ENCODE results near the gene TAOK2. TPM values are rescaled to one million over a fixed set of nuclear protein-coding genes. Genes with fewer than 3 reads are reported as not detected.
A peak's percentile ranks its signal among the peaks of the same experiment; 100 is the strongest.

The TAOK2 gene
- total and polyA plus RNA-seq, 2 of the 13 experiments (the other 11 are each of a cell fraction or from before 2014, with no cell fraction given) = 17.4 to 43.2 TPM

DNA sequence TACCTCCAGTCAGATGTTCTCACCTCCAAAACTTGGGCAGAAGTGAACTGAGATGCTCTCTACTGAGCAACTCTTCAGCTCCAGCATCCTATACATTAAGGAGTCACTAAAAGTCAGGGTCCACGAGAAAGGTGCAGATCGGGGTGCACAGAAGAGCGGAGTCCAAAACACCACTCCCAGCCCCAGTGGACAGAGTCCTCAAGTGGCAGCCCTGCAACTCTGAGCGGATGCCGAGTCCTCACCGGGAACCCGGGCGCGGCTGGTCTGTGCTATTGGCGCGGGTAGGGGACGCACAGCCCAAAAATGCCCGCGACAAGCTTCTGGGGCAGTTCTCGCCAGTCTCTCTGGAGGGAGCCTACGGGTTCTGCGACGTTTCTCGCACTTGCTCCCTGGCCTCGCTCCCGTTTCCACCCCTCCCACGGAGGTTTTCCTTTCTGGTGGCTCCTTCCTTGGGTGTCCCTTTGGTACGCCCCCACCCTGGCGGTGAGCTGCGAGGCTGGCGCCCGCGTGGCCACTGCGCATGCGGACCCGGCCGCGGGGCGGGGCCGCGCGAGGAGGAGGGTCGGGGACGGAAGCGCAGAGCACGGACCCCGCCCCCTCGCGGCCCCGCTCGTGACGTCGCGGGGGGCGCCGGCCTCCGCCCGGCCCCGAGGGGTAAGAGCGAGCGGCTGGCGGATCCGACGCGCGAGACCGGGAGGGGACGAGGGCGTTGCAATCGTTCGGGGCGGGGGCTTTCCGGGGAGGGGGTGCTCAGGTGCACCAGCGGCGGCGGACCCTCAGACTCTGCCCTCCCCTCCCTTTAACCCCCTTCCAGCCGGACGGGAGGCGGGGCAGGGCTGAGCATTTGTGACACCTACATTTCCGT is 12.0 kb upstream of the TAOK2 start, which contains the start of gene TMEM219 (continued):
- TF ChIP-seq, protein P1, sequence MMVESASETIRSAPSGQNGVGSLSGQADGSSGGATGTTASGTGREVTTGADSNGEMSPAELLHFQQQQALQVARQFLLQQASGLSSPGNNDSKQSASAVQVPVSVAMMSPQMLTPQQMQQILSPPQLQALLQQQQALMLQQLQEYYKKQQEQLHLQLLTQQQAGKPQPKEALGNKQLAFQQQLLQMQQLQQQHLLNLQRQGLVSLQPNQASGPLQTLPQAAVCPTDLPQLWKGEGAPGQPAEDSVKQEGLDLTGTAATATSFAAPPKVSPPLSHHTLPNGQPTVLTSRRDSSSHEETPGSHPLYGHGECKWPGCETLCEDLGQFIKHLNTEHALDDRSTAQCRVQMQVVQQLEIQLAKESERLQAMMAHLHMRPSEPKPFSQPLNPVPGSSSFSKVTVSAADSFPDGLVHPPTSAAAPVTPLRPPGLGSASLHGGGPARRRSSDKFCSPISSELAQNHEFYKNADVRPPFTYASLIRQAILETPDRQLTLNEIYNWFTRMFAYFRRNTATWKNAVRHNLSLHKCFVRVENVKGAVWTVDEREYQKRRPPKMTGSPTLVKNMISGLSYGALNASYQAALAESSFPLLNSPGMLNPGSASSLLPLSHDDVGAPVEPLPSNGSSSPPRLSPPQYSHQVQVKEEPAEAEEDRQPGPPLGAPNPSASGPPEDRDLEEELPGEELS (CRISPR knock-in tag; IDR thresholded peaks at IDR 0.05) = 0 out of 2 replicates have a peak, but pooled peaks have one; percentile 31
- TF ChIP-seq EED (CRISPR knock-in tag; IDR thresholded peaks at IDR 0.05) (peak; percentile 19), RFX5 (IDR thresholded peaks at IDR 0.05; ENCODE audit: low read depth, low read length) (no peak), FOSL2 (CRISPR knock-in tag; IDR thresholded peaks at IDR 0.05) (no peak), ERF (CRISPR knock-in tag; IDR thresholded peaks at IDR 0.05) (peak; percentile 89), SMARCC2 (IDR thresholded peaks at IDR 0.05) (no peak), ZNF33A (CRISPR knock-in tag; IDR thresholded peaks at IDR 0.05; ENCODE audit: borderline replicate concordance) (no peak), ZNF263 (CRISPR knock-in tag; IDR thresholded peaks at IDR 0.05) (peak; percentile 55; the same call in 1 of the 2 replicates), PHF21A (CRISPR knock-in tag; IDR thresholded peaks at IDR 0.05) (peak; percentile 57; the same call in 1 of the 2 replicates), CREM (IDR thresholded peaks at IDR 0.05) (peak; percentile 16; the same call in 1 of the 2 replicates), CREM (CRISPR knock-in tag; IDR thresholded peaks at IDR 0.05) (no peak), SCMH1 (CRISPR knock-in tag; IDR thresholded peaks at IDR 0.05; ENCODE audit: borderline replicate concordance) (no peak), KDM4B (CRISPR knock-in tag; IDR thresholded peaks at IDR 0.05) (no peak), CC2D1A (CRISPR knock-in tag; IDR thresholded peaks at IDR 0.05) (no peak), ZNF224 (CRISPR knock-in tag; IDR thresholded peaks at IDR 0.05) (0 out of 2 replicates have a peak, but pooled peaks have one; percentile 4), PAWR (CRISPR knock-in tag; IDR thresholded peaks at IDR 0.05; ENCODE audit: borderline replicate concordance) (0 out of 2 replicates have a peak, but pooled peaks have one; percentile 37), NCOA2 (CRISPR knock-in tag; IDR thresholded peaks at IDR 0.05) (peak; percentile 51), ADNP (CRISPR knock-in tag; IDR thresholded peaks at IDR 0.05) (no peak)
- TF ChIP-seq, protein P2, sequence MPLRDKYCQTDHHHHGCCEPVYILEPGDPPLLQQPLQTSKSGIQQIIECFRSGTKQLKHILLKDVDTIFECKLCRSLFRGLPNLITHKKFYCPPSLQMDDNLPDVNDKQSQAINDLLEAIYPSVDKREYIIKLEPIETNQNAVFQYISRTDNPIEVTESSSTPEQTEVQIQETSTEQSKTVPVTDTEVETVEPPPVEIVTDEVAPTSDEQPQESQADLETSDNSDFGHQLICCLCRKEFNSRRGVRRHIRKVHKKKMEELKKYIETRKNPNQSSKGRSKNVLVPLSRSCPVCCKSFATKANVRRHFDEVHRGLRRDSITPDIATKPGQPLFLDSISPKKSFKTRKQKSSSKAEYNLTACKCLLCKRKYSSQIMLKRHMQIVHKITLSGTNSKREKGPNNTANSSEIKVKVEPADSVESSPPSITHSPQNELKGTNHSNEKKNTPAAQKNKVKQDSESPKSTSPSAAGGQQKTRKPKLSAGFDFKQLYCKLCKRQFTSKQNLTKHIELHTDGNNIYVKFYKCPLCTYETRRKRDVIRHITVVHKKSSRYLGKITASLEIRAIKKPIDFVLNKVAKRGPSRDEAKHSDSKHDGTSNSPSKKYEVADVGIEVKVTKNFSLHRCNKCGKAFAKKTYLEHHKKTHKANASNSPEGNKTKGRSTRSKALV (CRISPR knock-in tag; IDR thresholded peaks at IDR 0.05) = peak; percentile 53; the same call in 1 of the 2 replicates
- TF ChIP-seq, protein P3, sequence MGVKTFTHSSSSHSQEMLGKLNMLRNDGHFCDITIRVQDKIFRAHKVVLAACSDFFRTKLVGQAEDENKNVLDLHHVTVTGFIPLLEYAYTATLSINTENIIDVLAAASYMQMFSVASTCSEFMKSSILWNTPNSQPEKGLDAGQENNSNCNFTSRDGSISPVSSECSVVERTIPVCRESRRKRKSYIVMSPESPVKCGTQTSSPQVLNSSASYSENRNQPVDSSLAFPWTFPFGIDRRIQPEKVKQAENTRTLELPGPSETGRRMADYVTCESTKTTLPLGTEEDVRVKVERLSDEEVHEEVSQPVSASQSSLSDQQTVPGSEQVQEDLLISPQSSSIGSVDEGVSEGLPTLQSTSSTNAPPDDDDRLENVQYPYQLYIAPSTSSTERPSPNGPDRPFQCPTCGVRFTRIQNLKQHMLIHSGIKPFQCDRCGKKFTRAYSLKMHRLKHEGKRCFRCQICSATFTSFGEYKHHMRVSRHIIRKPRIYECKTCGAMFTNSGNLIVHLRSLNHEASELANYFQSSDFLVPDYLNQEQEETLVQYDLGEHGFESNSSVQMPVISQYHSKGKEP (CRISPR knock-in tag; IDR thresholded peaks at IDR 0.05) = 0 out of 2 replicates have a peak, but pooled peaks have one; percentile 57
- TF ChIP-seq, protein P4, sequence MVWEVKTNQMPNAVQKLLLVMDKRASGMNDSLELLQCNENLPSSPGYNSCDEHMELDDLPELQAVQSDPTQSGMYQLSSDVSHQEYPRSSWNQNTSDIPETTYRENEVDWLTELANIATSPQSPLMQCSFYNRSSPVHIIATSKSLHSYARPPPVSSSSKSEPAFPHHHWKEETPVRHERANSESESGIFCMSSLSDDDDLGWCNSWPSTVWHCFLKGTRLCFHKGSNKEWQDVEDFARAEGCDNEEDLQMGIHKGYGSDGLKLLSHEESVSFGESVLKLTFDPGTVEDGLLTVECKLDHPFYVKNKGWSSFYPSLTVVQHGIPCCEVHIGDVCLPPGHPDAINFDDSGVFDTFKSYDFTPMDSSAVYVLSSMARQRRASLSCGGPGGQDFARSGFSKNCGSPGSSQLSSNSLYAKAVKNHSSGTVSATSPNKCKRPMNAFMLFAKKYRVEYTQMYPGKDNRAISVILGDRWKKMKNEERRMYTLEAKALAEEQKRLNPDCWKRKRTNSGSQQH (CRISPR knock-in tag; IDR thresholded peaks at IDR 0.05; ENCODE audit: low read depth) = no peak; the same call in none of the 2 replicates
- TF ChIP-seq, protein P5, sequence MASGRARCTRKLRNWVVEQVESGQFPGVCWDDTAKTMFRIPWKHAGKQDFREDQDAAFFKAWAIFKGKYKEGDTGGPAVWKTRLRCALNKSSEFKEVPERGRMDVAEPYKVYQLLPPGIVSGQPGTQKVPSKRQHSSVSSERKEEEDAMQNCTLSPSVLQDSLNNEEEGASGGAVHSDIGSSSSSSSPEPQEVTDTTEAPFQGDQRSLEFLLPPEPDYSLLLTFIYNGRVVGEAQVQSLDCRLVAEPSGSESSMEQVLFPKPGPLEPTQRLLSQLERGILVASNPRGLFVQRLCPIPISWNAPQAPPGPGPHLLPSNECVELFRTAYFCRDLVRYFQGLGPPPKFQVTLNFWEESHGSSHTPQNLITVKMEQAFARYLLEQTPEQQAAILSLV (CRISPR knock-in tag; IDR thresholded peaks at IDR 0.05; ENCODE audit: borderline replicate concordance) = peak; percentile 67; the same call in 1 of the 2 replicates

Data from HepG2 (cell line).